Fibroblast of mammary gland (primary cell): ENCODE measurements around the gene TMEM175.

Experiments used
- DNase-seq: peaks from one replicate; pipeline ENCODE4 v3.0.0-alpha.2; 2010; ENCODE audit warnings: low read depth
- H3K4me3 ChIP-seq: 2 replicates; pipeline ENCODE4 v1.5.1; 2011; ENCODE audit warnings: low read depth, mild to moderate bottlenecking, low read length, moderate library complexity; ENCODE audit not compliant: control insufficient read depth
- TF ChIP-seq, protein P1 (sequence below): conservative IDR thresholded peaks from 2 replicates; pipeline ENCODE4 v1.5.1; 2011; ENCODE audit warnings: low read depth, low read length, inconsistent platforms; ENCODE audit not compliant: control insufficient read depth, insufficient read depth

Gene TMEM175

GRCh38 chr4:987624-988513 lies 55.6 kb downstream of the TMEM175 start:
- peak; percentile 68 for DNase-seq
- H3K4me3 ChIP-seq = peak overlapping the region; percentile 54
- TF ChIP-seq, protein P1, sequence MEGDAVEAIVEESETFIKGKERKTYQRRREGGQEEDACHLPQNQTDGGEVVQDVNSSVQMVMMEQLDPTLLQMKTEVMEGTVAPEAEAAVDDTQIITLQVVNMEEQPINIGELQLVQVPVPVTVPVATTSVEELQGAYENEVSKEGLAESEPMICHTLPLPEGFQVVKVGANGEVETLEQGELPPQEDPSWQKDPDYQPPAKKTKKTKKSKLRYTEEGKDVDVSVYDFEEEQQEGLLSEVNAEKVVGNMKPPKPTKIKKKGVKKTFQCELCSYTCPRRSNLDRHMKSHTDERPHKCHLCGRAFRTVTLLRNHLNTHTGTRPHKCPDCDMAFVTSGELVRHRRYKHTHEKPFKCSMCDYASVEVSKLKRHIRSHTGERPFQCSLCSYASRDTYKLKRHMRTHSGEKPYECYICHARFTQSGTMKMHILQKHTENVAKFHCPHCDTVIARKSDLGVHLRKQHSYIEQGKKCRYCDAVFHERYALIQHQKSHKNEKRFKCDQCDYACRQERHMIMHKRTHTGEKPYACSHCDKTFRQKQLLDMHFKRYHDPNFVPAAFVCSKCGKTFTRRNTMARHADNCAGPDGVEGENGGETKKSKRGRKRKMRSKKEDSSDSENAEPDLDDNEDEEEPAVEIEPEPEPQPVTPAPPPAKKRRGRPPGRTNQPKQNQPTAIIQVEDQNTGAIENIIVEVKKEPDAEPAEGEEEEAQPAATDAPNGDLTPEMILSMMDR = no peak

GRCh38 chr4:988726-989721 lies 56.8 kb downstream of the TMEM175 start:
- no peak overlapping the region for H3K4me3 ChIP-seq
- peak; percentile 11 for DNase-seq
- TF ChIP-seq, protein P1 = no peak

- TF ChIP-seq, protein P1 = no peak
- no peak overlapping the region for H3K4me3 ChIP-seq
- DNase-seq = no peak
These were observed 57.6 kb downstream of the TMEM175 start for GRCh38 chr4:989722-990471.

GRCh38 chr4:990746-991367 lies 58.6 kb downstream of the TMEM175 start:
- TF ChIP-seq, protein P1 = no peak
- no peak for DNase-seq
- no peak overlapping the region for H3K4me3 ChIP-seq

GRCh38 chr4:991451-992296 lies 59.4 kb downstream of the TMEM175 start:
- DNase-seq = no peak
- no peak overlapping the region for H3K4me3 ChIP-seq
- TF ChIP-seq, protein P1 = no peak
